Measurements from ENCODE around the gene FASN.

Gene FASN

DNA sequence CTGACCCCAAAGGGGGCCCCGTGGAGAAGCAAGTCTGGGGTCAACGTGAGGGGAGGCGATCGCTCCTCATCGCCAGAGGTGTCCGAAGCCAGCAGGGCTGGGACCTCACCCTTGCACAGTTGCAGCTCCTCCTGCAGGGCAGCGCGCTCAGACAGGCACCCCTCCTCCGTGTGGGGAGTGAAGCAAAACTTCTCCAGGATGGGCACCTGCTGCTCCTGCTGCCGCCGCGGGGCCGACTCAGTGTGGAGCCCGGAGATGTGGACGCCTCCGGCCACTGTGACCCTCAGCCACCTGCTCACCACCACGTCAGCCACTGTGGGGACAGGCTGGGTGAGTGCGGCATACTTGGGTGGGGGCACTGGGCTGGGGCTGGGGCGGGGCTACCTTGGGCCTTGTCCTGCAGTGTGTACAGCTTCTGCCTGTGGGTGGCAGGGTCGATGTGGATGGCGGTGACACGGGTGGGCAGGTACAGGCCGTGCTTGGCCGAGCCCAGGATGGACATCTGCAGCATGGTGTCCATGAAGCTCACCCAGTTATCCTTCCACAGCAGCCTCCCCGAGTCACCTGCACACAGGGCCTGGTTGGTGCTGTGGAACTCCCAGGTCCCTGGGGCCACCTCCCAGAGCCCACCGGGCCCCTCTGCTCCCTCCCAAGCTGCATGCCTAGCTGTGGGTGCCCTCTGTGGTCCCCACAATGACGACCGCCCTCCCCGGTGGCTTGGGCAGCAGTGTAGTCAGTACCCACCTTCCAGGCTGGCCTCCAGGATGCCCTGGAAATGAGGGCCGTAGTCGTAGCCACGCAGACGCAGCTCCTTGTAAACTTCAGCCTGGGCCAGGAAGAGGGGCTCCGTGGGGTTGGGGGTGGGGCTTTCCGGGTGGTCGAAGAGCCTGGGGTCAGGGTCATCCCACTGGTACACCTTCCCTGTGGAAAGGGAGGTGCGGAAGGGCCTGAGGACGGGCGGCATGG is 10.8 kb downstream of the FASN start:
- DNase-seq = no peak

- no peak for DNase-seq
Measured at GRCh38 chr17:82085931-82086764, 11.9 kb downstream of the FASN start.

- no peak for DNase-seq
Measured at GRCh38 chr17:82085031-82085861, 12.8 kb downstream of the FASN start.

DNA sequence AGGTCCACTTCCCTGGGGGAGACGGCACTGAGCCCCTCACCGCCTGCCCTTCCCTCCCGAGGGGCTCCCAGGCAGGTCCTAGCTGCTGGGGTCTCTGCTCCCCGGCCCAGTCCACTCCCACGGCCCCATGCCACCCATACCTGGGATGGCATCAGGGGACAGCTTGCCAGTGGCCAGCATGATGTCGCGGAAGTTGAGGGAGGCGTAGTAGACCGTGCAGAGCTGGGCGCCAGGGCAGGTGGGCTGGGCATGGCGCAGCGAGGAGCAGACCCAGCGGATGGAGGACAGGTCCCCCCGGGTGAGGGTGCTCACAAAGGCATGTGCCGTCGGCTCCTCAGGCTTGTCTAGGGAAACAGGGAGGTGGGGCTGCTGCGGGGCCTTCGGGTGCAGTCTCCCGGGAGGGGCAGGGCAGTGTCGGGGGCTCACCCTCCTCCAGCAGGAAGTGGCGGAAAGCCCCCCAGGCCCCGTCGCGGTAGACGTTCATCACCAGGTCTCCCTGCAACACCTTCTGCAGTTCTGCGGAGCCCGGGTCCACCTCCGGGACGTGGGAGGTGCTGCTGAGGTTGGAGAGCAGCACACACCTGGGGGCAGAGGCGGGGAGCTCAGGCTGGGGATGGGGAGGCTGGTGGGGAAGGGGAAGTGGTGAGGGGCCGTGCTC is 13.5 kb downstream of the FASN start:
- DNase-seq = no peak

GRCh38 chr17:82083533-82084359 is 14.3 kb downstream of the FASN start:
- DNase-seq = no peak

DNA sequence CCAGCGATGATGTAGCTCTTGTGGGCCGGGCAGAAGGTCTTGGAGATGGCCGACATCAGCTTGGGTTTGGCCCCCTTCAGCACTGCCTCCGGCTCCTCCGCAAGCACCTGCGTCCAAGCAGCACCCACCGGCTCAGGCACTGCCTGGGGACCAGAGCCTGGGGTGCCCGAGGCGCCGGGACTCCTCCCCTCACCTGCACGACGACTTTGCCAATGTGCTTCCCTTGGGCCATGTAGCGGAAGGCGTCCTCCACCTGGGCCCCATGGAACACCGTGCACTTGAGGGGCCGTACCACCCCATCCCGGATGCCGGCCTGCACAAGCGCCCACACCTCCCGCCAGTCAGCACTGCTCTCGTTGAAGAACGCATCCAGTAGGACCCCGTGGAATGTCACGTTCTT is 15.0 kb downstream of the FASN start:
- DNase-seq = no peak

DNA sequence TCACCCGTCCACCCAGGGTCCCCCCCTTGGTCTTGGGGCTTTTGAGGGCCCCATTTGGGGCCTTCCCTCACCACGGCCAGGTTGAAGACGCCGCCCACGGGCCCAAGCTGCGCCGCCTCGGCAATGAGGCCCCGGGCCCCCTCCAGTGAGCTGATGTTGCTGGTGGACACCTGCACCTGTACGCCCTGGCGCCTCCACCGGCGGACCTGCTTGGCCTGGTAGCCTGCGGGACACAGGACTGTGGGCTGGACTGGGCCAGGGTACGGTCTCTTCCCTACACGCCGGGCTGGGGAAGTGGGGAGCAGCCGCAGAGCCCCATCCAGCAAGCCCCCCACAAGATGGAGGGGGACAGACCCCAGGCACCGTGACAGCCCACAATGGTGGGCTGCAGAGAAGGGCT is 15.6 kb downstream of the FASN start:
- no peak for DNase-seq

- no peak for DNase-seq
Measured at GRCh38 chr17:82081966-82082365, 16.1 kb downstream of the FASN start.

DNA sequence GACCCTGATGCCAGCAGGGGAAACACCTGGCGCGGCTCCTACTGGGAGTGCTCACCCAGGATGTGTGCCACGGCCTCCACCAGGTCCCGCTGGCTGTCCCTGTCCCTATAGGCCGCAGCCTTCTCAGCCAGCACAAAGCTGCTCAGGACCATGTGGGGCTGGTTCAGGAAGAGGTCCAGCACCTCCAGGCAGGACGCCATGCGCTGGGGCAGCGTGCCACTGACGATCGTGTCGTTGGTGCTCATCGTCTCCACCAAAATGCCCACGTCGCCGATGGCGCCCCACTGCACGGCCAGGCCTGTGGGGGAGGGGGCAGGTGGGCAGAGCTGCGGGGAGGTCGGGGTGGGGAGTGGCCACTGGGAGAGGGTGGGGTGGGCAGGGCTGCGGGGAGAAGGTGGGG is 16.5 kb downstream of the FASN start:
- DNase-seq = no peak

GRCh38 chr17:82080789-82081464 is 17.1 kb downstream of the FASN start:
- no peak for DNase-seq

DNA sequence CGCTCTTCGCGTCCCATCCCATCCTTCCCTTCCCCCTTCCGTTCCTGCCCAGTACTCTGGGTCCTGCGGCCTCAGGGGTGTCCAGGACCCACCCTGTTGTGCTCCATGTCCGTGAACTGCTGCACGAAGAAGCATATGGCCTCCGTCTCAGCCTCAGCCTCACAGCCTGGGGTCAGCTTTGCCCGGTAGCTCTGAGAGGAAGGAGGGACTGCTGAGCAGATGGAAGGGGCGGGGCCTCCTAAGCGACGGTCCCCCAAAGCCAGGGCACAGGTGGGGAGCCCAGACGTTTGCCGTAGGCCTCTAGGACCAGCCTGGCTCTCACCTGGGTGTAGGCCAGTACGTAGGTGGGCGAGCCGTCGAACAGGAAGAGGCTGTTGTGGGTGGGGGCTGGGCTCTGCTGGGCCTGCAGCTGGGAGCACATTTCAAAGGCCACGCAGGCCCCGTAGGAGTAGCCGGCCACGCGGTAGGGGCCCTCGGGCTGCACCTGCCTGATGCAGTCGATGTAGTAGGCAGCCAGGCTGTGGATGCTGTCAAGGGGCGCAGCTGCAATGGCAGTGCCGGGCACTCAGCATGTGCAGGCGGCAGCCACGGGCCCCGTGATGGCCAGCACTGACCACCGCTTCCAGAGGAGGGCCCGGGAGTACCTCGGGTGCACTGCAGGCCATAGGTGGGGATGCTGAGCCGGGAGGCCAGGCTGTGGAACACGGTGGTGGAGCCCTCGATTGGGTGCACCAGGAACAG is 17.8 kb downstream of the FASN start:
- DNase-seq = no peak

GRCh38 chr17:82079001-82079677 is 18.9 kb downstream of the FASN start:
- DNase-seq = no peak

GRCh38 chr17:82078433-82078832 is 19.6 kb downstream of the FASN start:
- DNase-seq = no peak

DNA sequence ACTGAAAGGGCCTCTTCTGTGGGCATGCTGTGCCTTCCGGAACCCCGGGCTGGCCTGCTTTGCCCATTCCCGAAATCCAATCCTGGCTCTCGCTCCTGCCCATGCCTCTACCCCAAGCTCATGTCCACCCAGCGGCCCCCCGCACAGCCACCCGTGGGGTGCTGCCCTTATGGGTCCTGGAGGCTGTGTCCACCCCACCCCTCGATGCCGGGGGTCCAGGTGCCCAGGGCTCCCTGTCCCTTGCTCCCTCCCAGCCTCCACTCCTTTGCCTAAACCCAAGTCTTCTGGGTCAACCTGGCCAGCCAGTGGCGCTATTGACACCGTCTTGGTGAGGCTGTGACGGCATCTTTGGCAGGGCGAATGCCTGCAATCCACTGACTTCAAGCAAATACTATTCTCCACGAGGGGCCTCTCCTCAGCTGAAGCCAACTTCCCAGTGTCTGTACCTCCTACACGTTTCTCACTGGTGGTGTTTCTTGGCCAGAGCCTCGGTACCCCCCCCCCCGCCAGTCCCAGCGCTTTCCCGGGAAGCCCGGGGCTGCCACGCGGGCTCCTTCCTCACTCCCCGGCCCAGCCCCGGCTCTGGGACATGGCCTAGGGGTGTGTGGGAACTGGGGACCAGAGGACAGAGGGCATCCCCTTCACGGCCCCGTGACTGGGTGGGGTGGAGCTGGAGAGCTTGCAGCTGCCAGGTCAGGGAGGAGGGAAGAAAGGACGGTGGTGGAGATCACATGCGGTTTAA is 20.2 kb downstream of the FASN start:
- DNase-seq = no peak

GRCh38 chr17:82076785-82077591 is 21.0 kb downstream of the FASN start:
- DNase-seq = no peak

DNA sequence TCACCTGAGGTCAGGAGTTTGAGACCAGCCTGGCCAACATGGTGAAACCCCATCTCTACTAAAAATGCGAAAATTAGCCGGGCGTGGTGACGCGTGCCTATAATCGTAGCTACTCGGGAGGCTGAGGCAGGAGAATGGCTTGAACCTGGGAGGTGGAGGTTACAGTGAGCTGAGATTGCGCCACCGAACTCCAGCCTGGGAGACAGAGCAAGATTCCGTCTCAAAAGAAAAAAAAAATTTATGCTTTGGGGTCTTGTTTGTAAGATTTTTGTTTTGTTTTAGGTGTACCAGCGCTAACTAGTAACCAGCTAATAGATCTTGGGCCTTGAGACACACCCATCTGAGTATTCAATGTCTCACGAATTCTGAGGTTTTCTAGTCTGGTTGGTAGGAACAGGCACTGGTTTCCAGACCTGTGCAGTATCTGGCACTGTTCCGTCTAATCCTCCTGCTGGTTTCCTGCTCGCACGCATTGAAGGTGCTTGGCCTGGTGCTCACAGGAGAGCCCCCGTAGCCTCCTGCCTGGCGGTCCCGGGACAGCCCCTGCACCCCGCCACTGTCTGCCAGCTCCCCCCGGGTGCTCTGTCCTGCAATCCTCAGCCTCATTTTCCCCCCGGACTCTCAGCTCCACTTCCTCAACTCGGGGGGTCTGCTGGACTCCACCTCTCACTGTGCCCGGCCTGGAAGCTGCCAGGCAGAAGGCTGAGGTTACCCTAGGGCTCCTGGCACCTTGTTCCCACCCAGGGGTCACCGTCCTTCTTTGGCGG is 21.8 kb downstream of the FASN start:
- DNase-seq = no peak

DNA sequence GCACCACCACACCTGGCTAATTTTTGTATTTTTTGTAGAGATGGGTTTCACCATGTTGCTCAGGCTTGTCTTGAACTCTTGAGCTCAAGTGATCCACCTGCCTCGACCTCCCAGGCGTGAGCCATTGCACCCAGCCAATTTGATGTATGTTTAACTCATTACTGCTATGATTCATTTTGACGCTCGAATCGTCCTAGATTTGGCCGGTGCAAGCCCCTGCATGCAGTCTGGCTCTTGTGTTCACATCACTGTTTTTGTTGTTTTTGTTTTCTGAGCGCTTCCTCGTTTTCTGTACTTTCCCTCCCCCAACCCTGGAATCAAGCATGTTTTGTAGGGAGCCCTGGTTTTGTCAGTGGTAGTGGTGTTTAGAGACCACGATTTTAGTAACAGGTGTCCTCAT is 24.6 kb downstream of the FASN start:
- no peak for DNase-seq

Data from NCI-H187 treated with DMSO at 0.1 percent for 48 hours (cell line).